ENCODE data around the gene SMIM20.

- TF ChIP-seq POLR2AphosphoS5 (IDR thresholded peaks at IDR 0.05; ENCODE audit: low read depth, low read length) (no peak), POLR2A (IDR thresholded peaks at IDR 0.05; ENCODE audit: low read depth, low read length) (no peak)
Observed at GRCh38 chr4:25867781-25868294, 46.2 kb upstream of the SMIM20 start.

Measured in GM12892 (cell line).